Stimulated activated CD4-positive, alpha-beta T cell treated with anti-CD3 and anti-CD28 coated beads, Interleukin-2, amount 100 ng/mL, for 4 hours (primary cell): ENCODE data around the gene PCDHA9.
"Not testable (repeated sequence)": the region's sequence is repeated elsewhere in the genome, so short reads cannot be mapped to it uniquely, and the experiment has no call there.

Experiments
- DNase-seq: peaks from one replicate; pipeline ENCODE4 v3.0.0-alpha.2; 2020; ENCODE audit warnings: low read depth

Gene PCDHA9

GRCh38 chr5:140876541-140877261, 28.5 kb downstream of the PCDHA9 start:
- DNase-seq, result not testable (repeated sequence)

- no peak for DNase-seq
These were observed 29.0 kb downstream of the PCDHA9 start for GRCh38 chr5:140877262-140877581.

- DNase-seq, result no peak
These were observed 33.9 kb downstream of the PCDHA9 start, which contains the start of gene PCDHA13 for GRCh38 chr5:140881889-140882590. Gene PCDHA13, plus strand, starts transcription at chr5:140882124. Its CDS starts 145 bp downstream, at chr5:140882269.

- DNase-seq, result no peak
These were observed 34.4 kb downstream of the PCDHA9 start for GRCh38 chr5:140882591-140882899.

GRCh38 chr5:140883373-140883772, 35.2 kb downstream of the PCDHA9 start:
- DNase-seq, result no peak

- DNase-seq, result no peak
These were observed 35.9 kb downstream of the PCDHA9 start for GRCh38 chr5:140883927-140884697.
